ENCODE data around the gene FAR2. TPM values are rescaled to one million over a fixed set of nuclear protein-coding genes. Genes with fewer than 3 reads are reported as not detected.

Gene FAR2
- total and polyA plus RNA-seq, 7 donors: 0.75 to 1.9 (median 1.6) TPM

GRCh38 chr12:29333178-29333577 is 184.1 kb downstream of the FAR2 start:
- H3K4me3 ChIP-seq: no peak overlapping the region
- H3K27ac ChIP-seq: no peak overlapping the region
- H3K9me3 ChIP-seq: no peaks in the 10 kb centered on the region
- H3K36me3 ChIP-seq (ENCODE audit: insufficient read depth in 1 of 2, low read depth in 1 of 2): peaks cover 0 to 6% of the 10 kb centered on the region in 2 donors
- no peak for ATAC-seq
- no peak for DNase-seq
- TF ChIP-seq, protein P1, sequence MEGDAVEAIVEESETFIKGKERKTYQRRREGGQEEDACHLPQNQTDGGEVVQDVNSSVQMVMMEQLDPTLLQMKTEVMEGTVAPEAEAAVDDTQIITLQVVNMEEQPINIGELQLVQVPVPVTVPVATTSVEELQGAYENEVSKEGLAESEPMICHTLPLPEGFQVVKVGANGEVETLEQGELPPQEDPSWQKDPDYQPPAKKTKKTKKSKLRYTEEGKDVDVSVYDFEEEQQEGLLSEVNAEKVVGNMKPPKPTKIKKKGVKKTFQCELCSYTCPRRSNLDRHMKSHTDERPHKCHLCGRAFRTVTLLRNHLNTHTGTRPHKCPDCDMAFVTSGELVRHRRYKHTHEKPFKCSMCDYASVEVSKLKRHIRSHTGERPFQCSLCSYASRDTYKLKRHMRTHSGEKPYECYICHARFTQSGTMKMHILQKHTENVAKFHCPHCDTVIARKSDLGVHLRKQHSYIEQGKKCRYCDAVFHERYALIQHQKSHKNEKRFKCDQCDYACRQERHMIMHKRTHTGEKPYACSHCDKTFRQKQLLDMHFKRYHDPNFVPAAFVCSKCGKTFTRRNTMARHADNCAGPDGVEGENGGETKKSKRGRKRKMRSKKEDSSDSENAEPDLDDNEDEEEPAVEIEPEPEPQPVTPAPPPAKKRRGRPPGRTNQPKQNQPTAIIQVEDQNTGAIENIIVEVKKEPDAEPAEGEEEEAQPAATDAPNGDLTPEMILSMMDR (IDR thresholded peaks at IDR 0.05): no peak
- WGBS, 3 donors: 0% methylated on average over 1 of the region's 1 CpG
- no peaks in the 10 kb centered on the region for H3K27me3 ChIP-seq (ENCODE audit: insufficient read depth in 3 of 3, low read length in 2 of 3)
- intact Hi-C loops (cut with DNase I): no loop called here
- H3K4me1 ChIP-seq: no peaks in the 10 kb centered on the region

GRCh38 chr12:29334937-29335336 is 185.9 kb downstream of the FAR2 start:
- H3K36me3 ChIP-seq (ENCODE audit: insufficient read depth in 1 of 2, low read depth in 1 of 2): peaks cover 0 to 22% of the 10 kb centered on the region in 2 donors
- no peak overlapping the region for H3K4me3 ChIP-seq
- no peaks in the 10 kb centered on the region for H3K27me3 ChIP-seq (ENCODE audit: insufficient read depth in 3 of 3, low read length in 2 of 3)
- TF ChIP-seq, protein P1 (IDR thresholded peaks at IDR 0.05): no peak
- no peak for DNase-seq
- ATAC-seq: no peak
- no peaks in the 10 kb centered on the region for H3K4me1 ChIP-seq
- H3K27ac ChIP-seq: no peak overlapping the region
- H3K9me3 ChIP-seq: no peaks in the 10 kb centered on the region
- intact Hi-C loops (cut with DNase I): no loop called here
- WGBS, 3 donors: 94 to 99% (median 94%) methylated on average over 2 of the region's 2 CpGs

GRCh38 chr12:29337325-29337724 is 188.2 kb downstream of the FAR2 start:
- Histone ChIP-seq H3K36me3 (ENCODE audit: insufficient read depth in 1 of 2, low read depth in 1 of 2) (peaks cover 0 to 45% of the 10 kb centered on the region in 2 donors), H3K4me1 (no peaks in the 10 kb centered on the region), H3K4me3 (no peak overlapping the region), H3K27me3 (ENCODE audit: insufficient read depth in 3 of 3, low read length in 2 of 3) (no peaks in the 10 kb centered on the region), H3K9me3 (no peaks in the 10 kb centered on the region), H3K27ac (no peak overlapping the region)
- ATAC-seq: no peak
- intact Hi-C loops (cut with DNase I): no loop called here
- TF ChIP-seq, protein P1 (IDR thresholded peaks at IDR 0.05): no peak
- WGBS, 3 donors: 86 to 91% (median 89%) methylated on average over 1 of the region's 1 CpG
- no peak for DNase-seq

GRCh38 chr12:29343022-29343799 is 194.1 kb downstream of the FAR2 start:
- Histone ChIP-seq H3K27ac (no peak overlapping the region), H3K9me3 (no peaks in the 10 kb centered on the region), H3K4me1 (no peaks in the 10 kb centered on the region), H3K36me3 (ENCODE audit: insufficient read depth in 1 of 2, low read depth in 1 of 2) (peaks cover 4 to 95% of the 10 kb centered on the region in 2 donors), H3K27me3 (ENCODE audit: insufficient read depth in 3 of 3, low read length in 2 of 3) (no peaks in the 10 kb centered on the region), H3K4me3 (no peak overlapping the region)
- TF ChIP-seq, protein P1 (IDR thresholded peaks at IDR 0.05): no peak
- no peak for DNase-seq
- 56 to 66% (median 63%) methylated on average over 2 of the region's 2 CpGs for WGBS, 3 donors
- ATAC-seq: no peak
- intact Hi-C loops (cut with DNase I): no loop called here

Measured in psoas muscle (tissue), 8 donors.